HG02588 (cell line): ENCODE results near the gene GIGYF2.
"Not testable (repeated sequence)": the region's sequence is repeated elsewhere in the genome, so short reads cannot be mapped to it uniquely, and the experiment has no call there.

ENCODE experiments used
- ATAC-seq: cut with Tn5 transposase; IDR thresholded peaks from one replicate; pipeline ENCODE4 v1.9.1; 2021; ENCODE audit warnings: mild to moderate bottlenecking, moderate library complexity; ENCODE audit not compliant: unreplicated experiment

Gene GIGYF2

GRCh38 chr2:232809349-232810124 lies 112.4 kb downstream of the GIGYF2 start:
- ATAC-seq, result no peak

GRCh38 chr2:232810444-232810843 lies 113.3 kb downstream of the GIGYF2 start:
- ATAC-seq, result no peak

- no peak for ATAC-seq
These were observed 118.4 kb downstream of the GIGYF2 start for GRCh38 chr2:232815569-232815968.

DNA sequence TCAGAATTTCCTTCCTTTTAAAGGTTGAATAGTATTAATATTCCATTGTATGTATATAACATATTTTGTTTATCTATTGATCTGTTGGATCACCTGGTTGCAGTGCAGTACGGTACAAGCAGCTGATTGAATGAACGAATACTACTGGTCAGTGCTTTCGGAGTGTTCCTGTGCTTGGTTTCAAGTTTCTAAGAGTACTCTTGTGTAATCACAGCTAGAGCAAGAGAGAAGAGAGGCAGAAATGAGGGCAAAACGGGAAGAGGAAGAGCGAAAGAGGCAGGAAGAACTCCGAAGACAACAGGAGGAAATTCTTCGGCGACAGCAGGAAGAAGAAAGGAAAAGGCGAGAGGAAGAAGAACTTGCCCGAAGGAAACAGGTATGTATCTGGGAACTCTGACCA lies 119.5 kb downstream of the GIGYF2 start:
- no peak for ATAC-seq

GRCh38 chr2:232817756-232818155 lies 120.6 kb downstream of the GIGYF2 start:
- ATAC-seq, result no peak

DNA sequence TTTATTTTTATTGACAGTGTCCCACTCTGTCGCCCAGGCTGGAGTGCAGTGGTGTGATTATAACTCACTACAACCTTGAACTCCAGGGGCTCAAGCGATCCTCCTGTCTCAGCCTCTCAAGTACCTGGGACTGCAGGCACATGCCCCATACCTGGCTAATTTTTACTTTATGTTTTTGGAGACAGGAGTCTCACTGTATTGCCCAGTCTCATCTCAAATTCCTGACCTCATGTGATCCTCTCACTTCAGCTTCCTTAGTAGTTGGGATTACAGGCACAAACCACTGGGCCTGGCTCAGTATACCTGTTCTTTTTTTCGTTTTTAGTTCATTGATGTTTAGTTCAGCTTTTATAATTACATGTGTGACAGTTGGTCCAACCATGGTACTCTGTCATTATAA lies 132.9 kb downstream of the GIGYF2 start:
- no peak for ATAC-seq

- no peak for ATAC-seq
These were observed 134.4 kb downstream of the GIGYF2 start for GRCh38 chr2:232831496-232831895.

GRCh38 chr2:232833830-232834229 lies 136.7 kb downstream of the GIGYF2 start:
- ATAC-seq, result no peak

DNA sequence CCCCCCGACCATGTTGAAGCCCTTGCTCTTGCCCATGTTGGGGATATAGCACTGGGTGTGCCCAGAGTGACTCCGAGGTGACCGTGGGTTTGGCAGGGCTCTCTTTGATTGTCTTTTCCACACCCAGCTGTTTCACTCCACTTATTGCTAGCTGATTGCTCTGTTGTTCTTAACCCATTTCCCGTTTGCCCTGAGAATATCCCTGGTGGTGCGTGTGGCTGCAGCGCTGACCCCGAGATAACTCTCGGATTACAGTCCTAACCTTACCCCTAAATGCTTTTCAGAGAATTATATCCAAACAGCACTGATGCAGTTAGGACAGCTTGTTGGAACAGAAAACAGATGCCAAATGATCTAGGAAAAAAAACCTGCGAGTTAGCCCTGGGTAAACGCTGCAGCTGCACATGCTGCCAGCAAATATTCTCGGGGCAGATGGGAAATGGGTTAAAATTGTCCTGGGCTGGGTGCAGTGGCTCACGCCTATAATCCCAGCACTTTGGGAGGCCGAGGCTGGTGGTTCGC lies 138.6 kb downstream of the GIGYF2 start:
- ATAC-seq, result no peak

- ATAC-seq, result no peak
These were observed 139.8 kb downstream of the GIGYF2 start for GRCh38 chr2:232836934-232837333.

- ATAC-seq, result peak; percentile 70
These were observed 141.3 kb downstream of the GIGYF2 start for GRCh38 chr2:232838406-232838874.

GRCh38 chr2:232839411-232840079 lies 142.4 kb downstream of the GIGYF2 start:
- no peak for ATAC-seq

DNA sequence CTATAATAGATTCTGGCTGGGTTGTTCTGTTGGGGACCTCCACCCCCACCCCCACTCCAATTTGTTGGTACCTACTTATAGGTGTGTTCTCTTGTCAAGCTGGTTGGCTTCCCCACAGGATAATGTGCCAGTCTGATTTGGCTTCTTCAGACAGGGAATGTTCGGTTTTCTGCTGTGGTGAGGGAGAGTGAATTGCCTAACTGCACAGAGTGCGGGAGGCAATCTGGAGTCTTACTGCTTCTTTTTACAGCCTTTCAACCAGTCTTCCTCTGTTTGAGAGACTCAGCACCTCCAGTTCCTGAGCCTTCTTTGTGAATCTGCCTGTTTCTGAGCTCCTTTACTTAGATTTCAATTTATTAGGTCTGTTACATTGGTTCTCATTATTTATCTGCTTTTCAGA lies 145.6 kb downstream of the GIGYF2 start:
- ATAC-seq, result no peak

- ATAC-seq, result no peak
These were observed 146.7 kb downstream of the GIGYF2 start for GRCh38 chr2:232843834-232844233.

DNA sequence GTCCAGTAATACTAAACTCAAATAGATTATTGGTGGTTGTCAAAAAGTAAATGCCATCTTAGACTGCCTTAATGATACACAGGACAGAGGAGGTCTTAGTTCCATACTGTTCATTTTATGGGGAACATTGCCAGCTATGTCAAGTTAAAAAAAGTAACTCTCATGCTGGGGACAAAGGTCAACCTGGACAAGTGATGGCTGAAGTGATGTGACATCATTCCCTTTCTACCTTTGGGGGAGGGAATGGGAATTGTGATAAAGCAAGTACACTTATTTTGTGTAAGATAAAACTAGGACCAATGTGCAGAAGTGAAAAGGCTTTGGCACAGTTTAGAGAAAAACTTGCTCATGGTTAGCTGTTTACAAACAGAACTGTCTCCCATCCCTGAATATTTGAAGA lies 148.9 kb downstream of the GIGYF2 start:
- no peak for ATAC-seq

- no peak for ATAC-seq
These were observed 152.9 kb downstream of the GIGYF2 start for GRCh38 chr2:232850039-232850438.

GRCh38 chr2:232852081-232852480 lies 154.9 kb downstream of the GIGYF2 start:
- ATAC-seq, result not testable (repeated sequence)

DNA sequence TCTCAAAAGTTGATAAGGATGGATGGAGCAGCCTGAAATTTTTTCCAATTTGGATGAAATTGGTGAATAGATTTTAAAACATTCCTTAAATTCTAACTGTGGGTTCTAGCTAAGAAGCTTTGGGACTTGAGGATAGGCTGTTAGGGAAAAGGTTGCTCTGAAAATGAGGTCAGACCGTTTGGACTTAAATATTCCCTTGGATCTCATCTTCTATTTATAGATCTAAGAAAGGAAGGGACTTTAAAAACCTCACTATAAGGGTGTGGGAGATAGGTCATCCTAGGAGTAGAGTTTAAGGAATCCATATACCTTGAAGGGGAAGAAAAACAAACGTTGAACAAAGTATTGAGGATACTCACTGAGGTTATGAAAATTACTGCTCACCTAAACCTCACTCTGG lies 155.5 kb downstream of the GIGYF2 start:
- ATAC-seq, result no peak

GRCh38 chr2:232854082-232854481 lies 157.0 kb downstream of the GIGYF2 start:
- ATAC-seq, result no peak

GRCh38 chr2:232857158-232857563 lies 160.0 kb downstream of the GIGYF2 start:
- ATAC-seq, result no peak

- ATAC-seq, result no peak
These were observed 162.3 kb downstream of the GIGYF2 start for GRCh38 chr2:232859385-232859916.
